ENCODE data around the gene ATPAF2.

The ATPAF2 gene

GRCh38 chr17:18038149-18038850 is 668 bp downstream of the ATPAF2 start:
- no peak for DNase-seq

GRCh38 chr17:18037486-18037885 is 1.5 kb downstream of the ATPAF2 start:
- DNase-seq = no peak

GRCh38 chr17:18035704-18036103 is 3.3 kb downstream of the ATPAF2 start:
- DNase-seq = no peak

GRCh38 chr17:18033442-18034099 is 5.4 kb downstream of the ATPAF2 start:
- peak; percentile 22 for DNase-seq

- no peak for DNase-seq
Observed at GRCh38 chr17:18031955-18032354, 7.0 kb downstream of the ATPAF2 start.

GRCh38 chr17:18028952-18029540 is 9.9 kb downstream of the ATPAF2 start:
- no peak for DNase-seq

- no peak for DNase-seq
Observed at GRCh38 chr17:18028114-18028951, 10.6 kb downstream of the ATPAF2 start.

GRCh38 chr17:18027280-18027679 is 11.7 kb downstream of the ATPAF2 start:
- no peak for DNase-seq

GRCh38 chr17:18025945-18026776 is 12.8 kb downstream of the ATPAF2 start:
- DNase-seq = no peak

GRCh38 chr17:18025241-18025944 is 13.6 kb downstream of the ATPAF2 start:
- no peak for DNase-seq

GRCh38 chr17:18021372-18021771 is 17.6 kb downstream of the ATPAF2 start:
- DNase-seq = no peak

- no peak for DNase-seq
Observed at GRCh38 chr17:18020971-18021370, 18.0 kb downstream of the ATPAF2 start.

- no peak for DNase-seq
Observed at GRCh38 chr17:18019838-18020154, 19.2 kb downstream of the ATPAF2 start.

- no peak for DNase-seq
Observed at GRCh38 chr17:18018411-18018921, 20.5 kb downstream of the ATPAF2 start.

- DNase-seq = no peak
Observed at GRCh38 chr17:18017958-18018357, 21.0 kb downstream of the ATPAF2 start.

GRCh38 chr17:18016426-18016825 is 22.5 kb downstream of the ATPAF2 start:
- DNase-seq = no peak

- DNase-seq = no peak
Observed at GRCh38 chr17:18015593-18015992, 23.4 kb downstream of the ATPAF2 start.

- no peak for DNase-seq
Observed at GRCh38 chr17:18014006-18014405, 25.0 kb downstream of the ATPAF2 start.

GRCh38 chr17:18011286-18011685 is 27.7 kb downstream of the ATPAF2 start:
- no peak for DNase-seq

- DNase-seq = no peak
Observed at GRCh38 chr17:18009609-18010420, 29.2 kb downstream of the ATPAF2 start.
